Activated CD4-positive, alpha-beta T cell treated with anti-CD3 and anti-CD28 coated beads for 36 hours (primary cell): ENCODE results near the gene KRT84. TPM values are rescaled to one million over a fixed set of nuclear protein-coding genes. Genes with fewer than 3 reads are reported as not detected.

ENCODE experiments used
- ATAC-seq: fragments of 200-7000 bp; cut with Tn5 transposase; one replicate; pipeline ENCODE4 v1.10.0; 2021; ENCODE audit warnings: mild to moderate bottlenecking, moderate library complexity
- CTCF ChIA-PET: fragments of 350-600 bp; sonication (Branson Sonifier 250); formaldehyde crosslinking; loops from one replicate; lab custom pipeline; 2021; ENCODE audit warnings: antibody characterized with exemption; lab: Charles Lee
- POLR2A ChIA-PET: fragments of 350-600 bp; sonication (Branson Sonifier 250); formaldehyde crosslinking; loops from one replicate; lab custom pipeline; 2021; ENCODE audit warnings: antibody characterized with exemption, inconsistent platforms; lab: Charles Lee
- DNase-seq: peaks from one replicate; pipeline ENCODE4 v3.0.0-alpha.2; 2020
- H3K27ac Mint-ChIP-seq: one replicate; pipeline ENCODE4 v1.8.0; 2021; ENCODE audit warnings: mixed read lengths
- H3K27me3 Mint-ChIP-seq: one replicate; pipeline ENCODE4 v1.8.0; 2021; ENCODE audit warnings: mixed read lengths
- H3K36me3 Mint-ChIP-seq: one replicate; pipeline ENCODE4 v1.8.0; 2021; ENCODE audit warnings: low read depth, mixed read lengths
- H3K4me1 Mint-ChIP-seq: one replicate; pipeline ENCODE4 v1.8.0; 2021; ENCODE audit warnings: mixed read lengths
- H3K4me3 Mint-ChIP-seq: one replicate; pipeline ENCODE4 v1.8.0; 2021; ENCODE audit warnings: mild to moderate bottlenecking, moderate library complexity, mixed read lengths
- H3K9me3 Mint-ChIP-seq: one replicate; pipeline ENCODE4 v1.8.0; 2021; ENCODE audit warnings: low read depth, mixed read lengths
- intact Hi-C, 2 experiments: fragments of 100-400 bp; cut with DNase I in 1 of 2; cut with micrococcal nuclease in 1 of 2; formaldehyde crosslinking; loops; one replicate each; pipeline versions ENCODE4 v1.14.2 to v1.15.1; 2022 to 2024; cut with DNase I, micrococcal nuclease
- total RNA-seq, 2 experiments: library from RNA; stranded (reverse); gene quantifications; one replicate each; pipeline ENCODE4 v1.2.3, GENCODE V29; 2021

KRT84 gene
- total RNA-seq, 2 experiments from 2014 or later, result not detected

DNA sequence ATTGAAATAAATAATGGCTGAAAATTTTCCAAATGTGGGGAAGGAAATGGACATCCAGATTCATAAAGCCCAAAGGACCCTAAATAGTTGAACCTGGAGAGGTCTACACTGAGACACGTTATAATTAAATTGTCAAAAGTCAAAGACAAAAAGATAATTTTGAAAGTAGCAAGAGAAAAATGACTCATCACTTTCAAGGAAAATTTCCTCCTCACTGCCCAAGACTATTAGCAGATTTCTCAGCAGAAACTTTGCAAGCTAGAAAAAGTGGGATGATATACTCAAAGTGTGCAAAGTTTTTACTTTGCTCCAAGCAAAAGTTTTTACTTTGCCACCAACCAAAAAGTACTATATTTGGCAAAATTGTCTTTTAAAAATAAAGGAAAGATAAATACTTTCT is 48.4 kb downstream of the KRT84 start:
- DNase-seq (no peak), ATAC-seq (no peak)
- intact Hi-C loops, result no loop called here
- Mint-ChIP-seq H3K4me3 (no peak overlapping the region), H3K9me3 (peaks cover 3% of the 10 kb centered on the region), H3K36me3 (no peaks in the 10 kb centered on the region), H3K27me3 (peaks cover 15% of the 10 kb centered on the region), H3K4me1 (peaks cover 8% of the 10 kb centered on the region), H3K27ac (no peak overlapping the region)
- CTCF ChIA-PET, result interaction anchor here (0.6 to 1.2 kb wide), 4 partner anchors 15 to 279 kb away, joined by 3 to 4 read pairs (median 3); no protein-coding TSS in a partner anchor
- POLR2A ChIA-PET, result no interaction called here

DNA sequence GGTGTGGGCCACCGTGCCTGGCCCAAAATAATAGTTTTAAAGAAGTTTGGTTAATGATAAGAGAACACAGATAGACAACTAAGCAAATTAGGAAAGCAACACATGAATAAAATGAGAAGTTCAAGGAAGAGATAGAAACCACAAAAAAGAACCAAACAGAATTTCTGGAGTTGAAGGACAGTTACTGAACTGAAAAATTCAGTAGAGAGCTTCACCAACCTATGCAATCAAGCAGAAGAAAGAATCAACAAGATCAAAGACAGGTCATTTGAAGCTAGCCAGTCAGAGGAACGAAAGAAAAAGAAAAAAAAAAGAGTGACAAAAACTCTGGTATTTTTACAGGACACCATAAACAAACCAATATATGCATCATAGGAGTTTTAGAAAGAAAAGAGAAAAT is 48.8 kb downstream of the KRT84 start:
- POLR2A ChIA-PET, result no interaction called here
- Mint-ChIP-seq H3K27me3 (peaks cover 15% of the 10 kb centered on the region), H3K4me3 (no peak overlapping the region), H3K27ac (no peak overlapping the region), H3K4me1 (peaks cover 8% of the 10 kb centered on the region), H3K9me3 (peaks cover 3% of the 10 kb centered on the region), H3K36me3 (no peaks in the 10 kb centered on the region)
- intact Hi-C loops, result no loop called here
- CTCF ChIA-PET, result interaction anchor here (0.6 to 1.2 kb wide), 4 partner anchors 15 to 280 kb away, joined by 3 to 4 read pairs (median 3); no protein-coding TSS in a partner anchor
- no peak for DNase-seq
- ATAC-seq, result no peak

DNA sequence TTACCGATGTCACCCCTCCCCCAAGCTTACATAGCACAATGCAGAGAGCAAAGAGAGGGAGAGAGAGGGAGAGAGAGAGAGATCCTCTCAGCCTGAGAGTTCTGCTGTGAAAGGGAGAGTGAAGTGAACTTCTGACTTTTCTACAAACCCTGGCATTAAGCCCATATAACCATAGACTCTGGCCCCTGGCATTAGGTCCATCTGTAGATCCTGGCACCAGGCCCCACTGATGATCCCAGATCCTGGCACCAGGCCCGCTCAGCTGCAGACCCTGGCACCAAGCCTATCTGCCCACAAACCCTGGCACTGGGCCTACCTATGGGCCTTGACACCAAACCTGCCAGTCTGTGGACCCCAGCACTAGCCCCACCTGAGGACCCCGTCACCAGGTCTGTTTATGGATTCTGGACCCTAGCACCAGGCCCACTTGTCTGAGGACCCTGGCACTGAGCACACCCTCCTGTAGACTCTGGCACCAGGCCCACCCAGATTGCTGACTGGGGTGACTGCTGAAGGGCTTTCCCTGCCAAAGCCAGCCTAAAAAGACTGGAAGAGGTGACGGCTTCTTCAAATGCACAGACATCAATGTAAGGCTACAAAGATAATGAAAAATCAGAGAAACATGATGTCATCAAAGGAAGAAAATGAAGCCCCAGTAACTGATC is 49.7 kb downstream of the KRT84 start:
- no peak overlapping the region for H3K4me3 Mint-ChIP-seq
- ATAC-seq, result no peak
- H3K27me3 Mint-ChIP-seq, result peaks cover 15% of the 10 kb centered on the region
- ChIA-PET CTCF (interaction anchor here (0.7 kb wide), 1 partner anchor 1414 kb away, joined by 3 read pairs; no protein-coding TSS in a partner anchor), POLR2A (interaction anchor here (1.0 kb wide), 1 partner anchor 16 kb away, joined by 3 read pairs; no protein-coding TSS in a partner anchor)
- intact Hi-C loops, result no loop called here
- peaks cover 3% of the 10 kb centered on the region for H3K9me3 Mint-ChIP-seq
- peaks cover 8% of the 10 kb centered on the region for H3K4me1 Mint-ChIP-seq
- H3K27ac Mint-ChIP-seq, result no peak overlapping the region
- no peak for DNase-seq
- no peaks in the 10 kb centered on the region for H3K36me3 Mint-ChIP-seq

DNA sequence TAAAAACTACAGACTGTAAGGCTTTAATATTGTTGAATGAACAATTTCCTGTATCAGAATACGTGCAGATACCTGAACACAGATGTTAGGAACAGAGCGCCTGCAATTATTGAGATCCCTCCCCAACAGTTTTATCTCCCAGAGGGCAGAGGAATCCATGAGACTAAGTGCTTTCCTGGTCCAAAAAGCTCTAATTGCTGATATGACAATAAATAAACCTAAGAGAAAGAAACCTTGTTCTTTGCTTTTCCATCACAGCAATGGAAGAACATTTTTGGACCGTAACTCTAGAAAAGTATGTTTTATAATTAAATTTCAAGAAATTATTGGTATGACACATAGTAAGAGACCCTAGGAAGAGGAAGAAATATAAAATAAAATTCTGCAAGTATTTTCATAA is 51.3 kb downstream of the KRT84 start:
- H3K4me3 Mint-ChIP-seq, result no peak overlapping the region
- ATAC-seq (no peak), DNase-seq (no peak)
- H3K27me3 Mint-ChIP-seq, result peaks cover 15% of the 10 kb centered on the region
- H3K36me3 Mint-ChIP-seq, result no peaks in the 10 kb centered on the region
- ChIA-PET CTCF (no interaction called here), POLR2A (no interaction called here)
- H3K9me3 Mint-ChIP-seq, result peaks cover 3% of the 10 kb centered on the region
- peaks cover 8% of the 10 kb centered on the region for H3K4me1 Mint-ChIP-seq
- H3K27ac Mint-ChIP-seq, result no peak overlapping the region
- intact Hi-C loops, result no loop called here

DNA sequence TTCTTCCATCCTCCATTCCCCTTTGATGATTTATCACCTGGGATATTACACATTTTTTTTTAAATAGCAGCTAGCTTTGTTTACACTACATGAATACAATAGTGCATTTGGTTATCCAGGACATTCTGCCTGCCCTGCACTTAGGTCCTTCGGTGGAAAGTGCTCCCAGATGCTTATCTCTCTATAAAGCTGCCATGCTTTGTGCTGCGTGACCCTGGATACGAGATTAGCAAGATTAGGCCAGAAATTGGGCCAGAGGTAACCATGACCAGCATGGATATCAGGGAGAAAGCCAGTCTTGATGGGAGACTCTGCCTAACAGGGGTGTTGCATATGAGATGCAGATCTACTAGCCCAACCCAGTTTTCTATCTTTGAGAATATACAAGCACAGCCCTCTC is 52.1 kb downstream of the KRT84 start:
- Mint-ChIP-seq H3K36me3 (no peaks in the 10 kb centered on the region), H3K4me1 (peaks cover 8% of the 10 kb centered on the region), H3K9me3 (peaks cover 3% of the 10 kb centered on the region), H3K4me3 (no peak overlapping the region), H3K27ac (no peak overlapping the region), H3K27me3 (peaks cover 10% of the 10 kb centered on the region)
- ChIA-PET CTCF (interaction anchor here (1.1 kb wide), 1 partner anchor 54 kb away, joined by 3 read pairs; no protein-coding TSS in a partner anchor), POLR2A (no interaction called here)
- DNase-seq (no peak), ATAC-seq (no peak)
- intact Hi-C loops, result no loop called here

DNA sequence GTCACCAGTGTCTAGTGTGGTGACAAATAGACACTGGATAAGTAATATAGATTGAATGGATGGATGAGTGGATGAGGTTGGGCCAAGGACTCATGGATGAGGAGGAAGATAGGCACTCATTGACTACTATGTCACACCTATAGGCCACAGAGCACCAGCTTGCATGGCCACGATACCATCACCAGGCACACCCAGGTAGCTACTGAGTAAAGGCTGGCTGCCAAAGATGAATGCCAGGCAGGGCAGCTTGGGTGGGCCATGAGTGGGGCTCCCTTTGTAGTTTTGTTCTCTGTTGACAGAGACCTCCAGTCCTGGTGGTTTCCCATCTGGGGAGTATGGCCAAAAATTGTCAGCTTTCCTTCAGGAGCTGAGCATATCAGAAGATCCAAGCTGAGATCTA is 53.1 kb downstream of the KRT84 start:
- Mint-ChIP-seq H3K27me3 (peaks cover 10% of the 10 kb centered on the region), H3K27ac (no peak overlapping the region), H3K4me1 (peaks cover 14% of the 10 kb centered on the region), H3K9me3 (peaks cover 3% of the 10 kb centered on the region), H3K4me3 (no peak overlapping the region), H3K36me3 (no peaks in the 10 kb centered on the region)
- intact Hi-C loops, result no loop called here
- DNase-seq, result no peak
- POLR2A ChIA-PET, result no interaction called here
- ATAC-seq, result no peak
- CTCF ChIA-PET, result interaction anchor here (0.7 to 1.1 kb wide), 2 partner anchors 53 to 103 kb away, joined by 3 read pairs; no protein-coding TSS in a partner anchor

DNA sequence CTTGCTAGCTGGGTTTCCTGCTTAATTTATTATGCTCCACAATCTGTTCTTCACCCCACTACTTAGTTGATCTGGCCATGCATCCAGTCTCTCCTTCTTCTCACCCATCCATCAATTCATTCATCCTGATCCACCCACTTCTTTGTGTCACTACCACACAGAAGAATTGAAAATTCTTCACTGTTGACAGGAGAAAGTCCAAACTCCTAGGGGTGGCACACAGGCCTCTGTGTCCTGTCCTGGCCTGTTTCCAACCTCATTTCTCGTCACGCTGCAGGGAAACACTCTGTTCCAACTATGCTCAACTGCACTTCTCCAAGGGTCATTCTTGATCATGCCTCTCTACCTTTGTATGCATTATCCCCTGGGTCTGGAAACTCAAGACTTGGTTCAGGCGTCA is 53.6 kb downstream of the KRT84 start:
- Mint-ChIP-seq H3K36me3 (no peaks in the 10 kb centered on the region), H3K9me3 (peaks cover 3% of the 10 kb centered on the region), H3K27ac (no peak overlapping the region), H3K4me3 (no peak overlapping the region), H3K27me3 (peaks cover 10% of the 10 kb centered on the region), H3K4me1 (peaks cover 16% of the 10 kb centered on the region)
- ChIA-PET POLR2A (no interaction called here), CTCF (interaction anchor here (0.8 to 1.9 kb wide), 2 partner anchors 23 to 53 kb away, joined by 4 to 9 read pairs; no protein-coding TSS in a partner anchor)
- intact Hi-C loops, result no loop called here
- ATAC-seq, result no peak
- no peak for DNase-seq

DNA sequence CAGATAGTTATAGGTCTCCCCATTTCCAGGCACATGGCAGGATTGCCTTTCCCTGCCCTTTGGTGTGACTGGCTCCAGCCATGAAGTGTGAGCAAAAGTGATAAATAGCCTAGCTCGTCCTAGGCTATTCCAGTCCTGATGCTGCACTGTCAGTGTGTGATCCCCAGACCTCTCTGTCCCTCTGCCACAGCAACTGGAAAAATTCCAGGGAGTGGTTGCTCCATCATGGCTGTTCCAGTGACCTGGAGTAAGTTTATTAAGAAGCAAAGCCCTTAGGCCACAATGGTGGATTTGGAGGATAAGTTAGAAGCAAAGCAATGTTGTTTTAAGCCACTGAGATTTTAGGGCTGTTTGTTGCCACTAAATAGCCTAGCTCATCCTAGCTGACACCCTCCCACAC is 54.4 kb downstream of the KRT84 start:
- CTCF ChIA-PET, result interaction anchor here (0.6 to 1.9 kb wide), 3 partner anchors 23 to 52 kb away, joined by 3 to 9 read pairs (median 4); no protein-coding TSS in a partner anchor
- Mint-ChIP-seq H3K4me1 (peaks cover 14% of the 10 kb centered on the region), H3K36me3 (no peaks in the 10 kb centered on the region), H3K4me3 (no peak overlapping the region), H3K9me3 (no peaks in the 10 kb centered on the region), H3K27me3 (peaks cover 6% of the 10 kb centered on the region), H3K27ac (no peak overlapping the region)
- intact Hi-C loops, result no loop called here
- ATAC-seq (no peak), DNase-seq (no peak)
- POLR2A ChIA-PET, result no interaction called here

DNA sequence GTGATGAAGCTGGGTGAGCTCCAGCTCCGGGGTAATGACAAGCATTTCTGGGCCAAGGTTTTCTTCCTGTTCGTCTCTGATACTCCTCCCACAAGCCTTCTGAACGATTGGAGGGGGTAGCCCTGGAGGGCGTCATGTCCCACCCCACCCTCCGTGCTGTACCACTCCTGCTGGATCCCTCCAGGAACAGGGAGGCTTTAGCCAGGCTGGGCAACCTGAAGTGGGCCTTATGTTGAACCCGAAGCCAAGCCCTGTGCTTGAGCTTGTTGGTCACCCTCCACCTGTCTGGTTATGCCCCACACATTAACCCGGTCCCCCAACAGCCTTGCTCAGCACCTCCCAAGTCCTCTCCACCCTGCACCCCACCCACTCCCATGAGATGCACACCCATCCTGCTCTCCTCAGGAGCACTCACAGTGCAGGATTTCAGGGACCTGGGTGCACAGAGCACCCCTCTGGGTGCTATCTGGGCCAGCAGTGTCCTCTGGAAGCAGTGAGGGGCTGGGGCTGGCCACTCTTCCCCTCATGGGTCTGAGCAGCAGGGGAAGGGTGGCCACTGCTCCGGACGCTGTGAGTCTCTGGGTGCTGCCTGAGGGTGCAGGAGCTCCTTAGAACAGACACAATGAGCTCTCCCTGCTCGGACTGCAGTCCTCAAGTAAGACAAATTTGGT is 57.5 kb downstream of the KRT84 start:
- ATAC-seq (no peak), DNase-seq (no peak)
- intact Hi-C loops, result loop anchor here (1.0 to 5.0 kb wide), 5 partner anchors 49 to 176 kb away; no protein-coding TSS in a partner anchor
- no peaks in the 10 kb centered on the region for H3K36me3 Mint-ChIP-seq
- ChIA-PET CTCF (interaction anchor here (0.5 to 4.3 kb wide), 35 partner anchors 10 to 581 kb away, joined by 3 to 17 read pairs (median 4); partner anchors contain the start of gene KRT79), POLR2A (interaction anchor here (0.6 kb wide), 1 partner anchor 295 kb away, joined by 3 read pairs; no protein-coding TSS in a partner anchor)
- H3K27me3 Mint-ChIP-seq, result peaks cover 4% of the 10 kb centered on the region
- H3K27ac Mint-ChIP-seq, result no peak overlapping the region
- no peak overlapping the region for H3K4me3 Mint-ChIP-seq
- H3K9me3 Mint-ChIP-seq, result no peaks in the 10 kb centered on the region
- H3K4me1 Mint-ChIP-seq, result peaks cover 14% of the 10 kb centered on the region
